Measurements from ENCODE around the gene OPRL1. TPM values are rescaled to one million over a fixed set of nuclear protein-coding genes. Genes with fewer than 3 reads are reported as not detected.
A peak's percentile ranks its signal among the peaks of the same experiment; 100 is the strongest.

The OPRL1 gene
- total RNA-seq, 1 donor from 2014 or later, result 0.52 TPM

- H3K9me3 ChIP-seq (replicated peaks), result no peaks in the 10 kb centered on the region
- peaks cover 51% of the 10 kb centered on the region for H3K4me1 ChIP-seq
- peak overlapping the region; percentile 95 for H3K27ac ChIP-seq (replicated peaks)
- peak overlapping the region; percentile 71 for H3K4me3 ChIP-seq
- TF ChIP-seq CTCF (IDR thresholded peaks at IDR 0.05; ENCODE audit: borderline replicate concordance), result no peak
- intact Hi-C loops (cut with micrococcal nuclease), result no loop called here
- DNase-seq, result peak; percentile 47
- H3K27me3 ChIP-seq (ENCODE audit: low read depth), result peaks cover 94% of the 10 kb centered on the region
- H3K36me3 ChIP-seq, result peaks cover 19% of the 10 kb centered on the region
Observed at GRCh38 chr20:64049878-64050260, 30.0 kb upstream of the OPRL1 start.

GRCh38 chr20:64050261-64051032, 29.4 kb upstream of the OPRL1 start:
- H3K9me3 ChIP-seq (replicated peaks), result no peaks in the 10 kb centered on the region
- intact Hi-C loops (cut with micrococcal nuclease), result no loop called here
- H3K4me3 ChIP-seq, result peak overlapping the region; percentile 71
- peaks cover 94% of the 10 kb centered on the region for H3K27me3 ChIP-seq (ENCODE audit: low read depth)
- H3K27ac ChIP-seq (replicated peaks), result peak overlapping the region; percentile 95
- TF ChIP-seq CTCF (IDR thresholded peaks at IDR 0.05; ENCODE audit: borderline replicate concordance), result peak; percentile 22
- peaks cover 19% of the 10 kb centered on the region for H3K36me3 ChIP-seq
- H3K4me1 ChIP-seq, result peaks cover 57% of the 10 kb centered on the region
- DNase-seq, result no peak

- H3K9me3 ChIP-seq (replicated peaks), result no peaks in the 10 kb centered on the region
- no peak for TF ChIP-seq CTCF (IDR thresholded peaks at IDR 0.05; ENCODE audit: borderline replicate concordance)
- peak overlapping the region; percentile 71 for H3K4me3 ChIP-seq
- peaks cover 19% of the 10 kb centered on the region for H3K36me3 ChIP-seq
- no peak for DNase-seq
- peaks cover 60% of the 10 kb centered on the region for H3K4me1 ChIP-seq
- H3K27me3 ChIP-seq (ENCODE audit: low read depth), result peaks cover 94% of the 10 kb centered on the region
- H3K27ac ChIP-seq (replicated peaks), result peak overlapping the region; percentile 95
- intact Hi-C loops (cut with micrococcal nuclease), result no loop called here
Observed at GRCh38 chr20:64051033-64051452, 28.8 kb upstream of the OPRL1 start.

GRCh38 chr20:64051561-64052325, 28.1 kb upstream of the OPRL1 start:
- DNase-seq, result peak; percentile 77
- H3K27me3 ChIP-seq (ENCODE audit: low read depth), result peaks cover 94% of the 10 kb centered on the region
- no peaks in the 10 kb centered on the region for H3K9me3 ChIP-seq (replicated peaks)
- H3K27ac ChIP-seq (replicated peaks), result peak overlapping the region; percentile 95
- no peak for TF ChIP-seq CTCF (IDR thresholded peaks at IDR 0.05; ENCODE audit: borderline replicate concordance)
- H3K36me3 ChIP-seq, result peaks cover 15% of the 10 kb centered on the region
- intact Hi-C loops (cut with micrococcal nuclease), result no loop called here
- peak overlapping the region; percentile 71 for H3K4me3 ChIP-seq
- peaks cover 67% of the 10 kb centered on the region for H3K4me1 ChIP-seq

- H3K9me3 ChIP-seq (replicated peaks), result no peaks in the 10 kb centered on the region
- H3K4me1 ChIP-seq, result peaks cover 72% of the 10 kb centered on the region
- intact Hi-C loops (cut with micrococcal nuclease), result no loop called here
- DNase-seq, result no peak
- peak overlapping the region; percentile 44 for H3K4me3 ChIP-seq
- no peak for TF ChIP-seq CTCF (IDR thresholded peaks at IDR 0.05; ENCODE audit: borderline replicate concordance)
- peak overlapping the region; percentile 95 for H3K27ac ChIP-seq (replicated peaks)
- peaks cover 94% of the 10 kb centered on the region for H3K27me3 ChIP-seq (ENCODE audit: low read depth)
- H3K36me3 ChIP-seq, result peaks cover 11% of the 10 kb centered on the region
Observed at GRCh38 chr20:64052326-64052722, 27.6 kb upstream of the OPRL1 start.

Measured in left ventricle myocardium inferior (tissue), 1 donor.